SK-N-SH (cell line): ENCODE measurements around the gene STX7. TPM values are rescaled to one million over a fixed set of nuclear protein-coding genes. Genes with fewer than 3 reads are reported as not detected.

Experiments used
- CTCF ChIA-PET: fragments of 300-600, 350-600 bp; formaldehyde crosslinking; extraction: SDS; loops from one replicate; lab custom pipeline; 2021; lab: Yijun Ruan, JAX
- POLR2A ChIA-PET: fragments of 350-600 bp; sonication (Branson Sonifier 250); formaldehyde crosslinking; extraction: SDS; loops from one replicate; lab custom pipeline; 2020; ENCODE audit warnings: antibody characterized with exemption, inconsistent platforms; lab: Yijun Ruan, JAX
- DNase-seq: peaks from one replicate; pipeline ENCODE4 v3.0.0; 2012
- H2AFZ ChIP-seq: fragments of 200-600 bp; sonication (generic); 2 replicates; pipeline ENCODE4 v1.8.1; 2016; ENCODE audit warnings: antibody characterized with exemption, mild to moderate bottlenecking, low read depth
- H3F3A ChIP-seq: fragments of 200-600 bp; sonication (generic); replicated peaks from 2 replicates; pipeline ENCODE3; 2016; ENCODE audit warnings: antibody characterized with exemption, mild to moderate bottlenecking; ENCODE audit not compliant: insufficient read depth
- H3K27ac ChIP-seq, 2 experiments: fragments of 200-500 bp in 1 of 2; fragments of 200-600 bp in 1 of 2; sonication (Bioruptor generic) in 1 of 2; sonication (generic), shearing (Covaris generic) in 1 of 2; 2 replicates each; pipeline versions ENCODE4 v1.5.1 to v1.6.1; 2014 to 2016; ENCODE audit warnings: low read depth in 2 of 2, inconsistent platforms in 1 of 2, low read length in 1 of 2, mild to moderate bottlenecking in 1 of 2, mixed read lengths in 1 of 2
- H3K27me3 ChIP-seq: fragments of 200-600 bp; sonication (generic), shearing (Covaris generic); 2 replicates; pipeline ENCODE4 v1.6.1; 2016; ENCODE audit warnings: mixed run types; ENCODE audit not compliant: insufficient read depth
- H3K36me3 ChIP-seq, 2 experiments: fragments of 200-500 bp in 1 of 2; fragments of 200-600 bp in 1 of 2; sonication (Bioruptor generic) in 1 of 2; sonication (generic) in 1 of 2; replicated peaks in 1 of 2; 2 replicates each; pipeline versions ENCODE3 to v1.5.1; 2014 to 2016; ENCODE audit warnings: low read length in 1 of 2, mild to moderate bottlenecking in 1 of 2; ENCODE audit not compliant: insufficient read depth in 2 of 2, control insufficient read depth in 1 of 2
- H3K4me1 ChIP-seq, 2 experiments: fragments of 200-500 bp in 1 of 2; fragments of 200-600 bp in 1 of 2; sonication (Bioruptor generic) in 1 of 2; sonication (generic), shearing (Covaris generic) in 1 of 2; 2 replicates each; pipeline versions ENCODE4 v1.5.1 to v1.6.1; 2014 to 2016; ENCODE audit warnings: low read depth in 1 of 2, low read length in 1 of 2, mixed run types in 1 of 2; ENCODE audit not compliant: insufficient read depth in 2 of 2, control insufficient read depth in 1 of 2
- H3K4me2 ChIP-seq: fragments of 200-600 bp; sonication (generic), shearing (Covaris generic); 2 replicates; pipeline ENCODE4 v1.6.1; 2017; ENCODE audit warnings: mixed run types
- H3K4me3 ChIP-seq, 2 experiments: fragments of 200-500 bp in 1 of 2; fragments of 200-600 bp in 1 of 2; sonication (Bioruptor generic) in 1 of 2; sonication (generic), shearing (Covaris generic) in 1 of 2; 2 replicates each; pipeline versions ENCODE4 v1.5.1 to v1.8.1; 2014 to 2016; ENCODE audit warnings: low read depth in 2 of 2, inconsistent platforms in 1 of 2, low read length in 1 of 2, mild to moderate bottlenecking in 1 of 2, mixed read lengths in 1 of 2, moderate library complexity in 1 of 2
- H3K79me2 ChIP-seq: fragments of 200-600 bp; sonication (generic); 2 replicates; pipeline ENCODE4 v1.8.1; 2017; ENCODE audit warnings: mild to moderate bottlenecking; ENCODE audit not compliant: insufficient read depth
- H3K9ac ChIP-seq: fragments of 200-600 bp; sonication (generic); 2 replicates; pipeline ENCODE4 v1.6.1; 2017; ENCODE audit warnings: mixed run types
- H3K9me2 ChIP-seq: fragments of 200-600 bp; sonication (generic); 2 replicates; pipeline ENCODE4 v1.6.1; 2017; ENCODE audit warnings: mixed run types
- H3K9me3 ChIP-seq: fragments of 200-600 bp; sonication (generic); 2 replicates; pipeline ENCODE4 v1.6.1; 2017; ENCODE audit warnings: mixed run types, mild to moderate bottlenecking, moderate library complexity
- H4K20me1 ChIP-seq: fragments of 200-600 bp; sonication (generic); 2 replicates; pipeline ENCODE4 v1.6.1; 2017; ENCODE audit warnings: mild to moderate bottlenecking, mixed run types; ENCODE audit not compliant: insufficient read depth
- CHD2 ChIP-seq: fragments of 150-350 bp; IDR thresholded peaks from 2 replicates; pipeline ENCODE4 v1.6.1; 2018; ENCODE audit warnings: low read length; ENCODE audit not compliant: partially characterized antibody
- MXI1 ChIP-seq: IDR thresholded peaks from 2 replicates; pipeline ENCODE4 v1.6.1; 2012; ENCODE audit warnings: mild to moderate bottlenecking, low read depth, low read length, improper control_type of control experiment
- NFIC ChIP-seq: IDR thresholded peaks from 2 replicates; pipeline ENCODE4 v1.4.0; 2012; ENCODE audit warnings: borderline replicate concordance
- NRF1 ChIP-seq: IDR thresholded peaks from 2 replicates; pipeline ENCODE4 v1.6.1; 2012; ENCODE audit warnings: low read depth, mild to moderate bottlenecking, low read length
- POLR2AphosphoS5 ChIP-seq: IDR thresholded peaks from 2 replicates; pipeline ENCODE4 v1.6.1; 2012; ENCODE audit warnings: low read depth, low read length
- REST ChIP-seq: IDR thresholded peaks from 2 replicates; pipeline ENCODE4 v1.6.1; 2012; ENCODE audit warnings: mild to moderate bottlenecking, low read depth, low read length, moderate library complexity
- SIN3A ChIP-seq: IDR thresholded peaks from 2 replicates; pipeline ENCODE4 v1.6.1; 2012; ENCODE audit warnings: low read depth, mild to moderate bottlenecking, low read length, moderate library complexity, borderline replicate concordance
- TAF1 ChIP-seq: IDR thresholded peaks from 2 replicates; pipeline ENCODE4 v1.6.1; 2012; ENCODE audit warnings: low read depth, mild to moderate bottlenecking, low read length, moderate library complexity, borderline replicate concordance
- WGBS: methylation state at CpG from one replicate; pipeline ENCODE4 v1.1.6; 2017; ENCODE audit warnings: low lambda C conversion rate; 5-methylcytosine and 5-hydroxymethylcytosine counted together
- polyA plus RNA-seq, 3 experiments: library from polyadenylated mRNA; depleted of rRNA; stranded (reverse); fragments of >200 nt; gene quantifications; 2 replicates each; pipeline ENCODE4 v1.2.3, GENCODE V29; 2012

Gene STX7
- polyA plus RNA-seq, 1 of the 3 experiments (the other 2 are of a cell fraction): 12.8 TPM

- Histone ChIP-seq H3K9me3 (no peaks in the 10 kb centered on the region), H3K4me1 (no peaks in the 10 kb centered on the region; a peak in 2 of 4 replicates), H3F3A (no peaks in the 10 kb centered on the region), H4K20me1 (no peaks in the 10 kb centered on the region), H2AFZ (no peak overlapping the region), H3K4me3 (no peak overlapping the region), H3K9ac (no peak overlapping the region), H3K9me2 (no peaks in the 10 kb centered on the region), H3K4me2 (no peak overlapping the region), H3K27me3 (no peaks in the 10 kb centered on the region), H3K36me3 (peaks cover 13 to 80% of the 10 kb centered on the region in 2 experiments), H3K79me2 (no peaks in the 10 kb centered on the region), H3K27ac (no peak overlapping the region)
- CTCF ChIA-PET: no interaction called here
- no peak for TF ChIP-seq NFIC
- TF ChIP-seq CHD2: no peak
- TF ChIP-seq MXI1: no peak
- TF ChIP-seq NRF1: no peak
- TF ChIP-seq POLR2AphosphoS5: no peak
- no peak for DNase-seq
- 97% methylated on average over 3 of the region's 3 CpGs for WGBS
- POLR2A ChIA-PET: no interaction called here
Observed at GRCh38 chr6:132459605-132459952, 53.3 kb downstream of the STX7 start.

GRCh38 chr6:132458887-132459604, 53.9 kb downstream of the STX7 start:
- Histone ChIP-seq H3K4me3 (no peak overlapping the region), H3K27me3 (no peaks in the 10 kb centered on the region), H3K27ac (no peak overlapping the region), H2AFZ (no peak overlapping the region), H4K20me1 (no peaks in the 10 kb centered on the region), H3F3A (no peaks in the 10 kb centered on the region), H3K36me3 (peaks cover 13 to 80% of the 10 kb centered on the region in 2 experiments), H3K4me1 (no peaks in the 10 kb centered on the region; a peak in 2 of 4 replicates), H3K79me2 (no peaks in the 10 kb centered on the region), H3K9ac (no peak overlapping the region), H3K4me2 (no peak overlapping the region), H3K9me2 (no peaks in the 10 kb centered on the region), H3K9me3 (no peaks in the 10 kb centered on the region)
- ChIA-PET POLR2A (no interaction called here), CTCF (no interaction called here)
- TF ChIP-seq TAF1: no peak
- WGBS: 86% methylated on average over 6 of the region's 6 CpGs
- no peak for DNase-seq

GRCh38 chr6:132456700-132457143, 56.2 kb downstream of the STX7 start:
- Histone ChIP-seq H3K9me2 (no peaks in the 10 kb centered on the region), H3K4me1 (no peaks in the 10 kb centered on the region; a peak in 2 of 4 replicates), H3K4me3 (no peak overlapping the region), H3F3A (no peaks in the 10 kb centered on the region), H4K20me1 (no peaks in the 10 kb centered on the region), H3K9ac (no peak overlapping the region), H3K9me3 (no peaks in the 10 kb centered on the region), H3K27ac (no peak overlapping the region), H2AFZ (no peak overlapping the region), H3K4me2 (no peak overlapping the region), H3K27me3 (no peaks in the 10 kb centered on the region), H3K36me3 (peaks cover 7 to 62% of the 10 kb centered on the region in 2 experiments), H3K79me2 (no peaks in the 10 kb centered on the region)
- no peak for DNase-seq
- CTCF ChIA-PET: interaction anchor here (0.9 to 1.2 kb wide), 3 partner anchors 11 to 177 kb away, joined by 3 to 4 read pairs (median 4); no protein-coding TSS in a partner anchor
- POLR2A ChIA-PET: no interaction called here
- 94% methylated on average over 3 of the region's 4 CpGs for WGBS
- TF ChIP-seq SIN3A (no peak), REST (0 out of 2 replicates have a peak, but pooled peaks have one; percentile 23)
